Measurements from ENCODE around the gene AQP2.

Gene AQP2

DNA sequence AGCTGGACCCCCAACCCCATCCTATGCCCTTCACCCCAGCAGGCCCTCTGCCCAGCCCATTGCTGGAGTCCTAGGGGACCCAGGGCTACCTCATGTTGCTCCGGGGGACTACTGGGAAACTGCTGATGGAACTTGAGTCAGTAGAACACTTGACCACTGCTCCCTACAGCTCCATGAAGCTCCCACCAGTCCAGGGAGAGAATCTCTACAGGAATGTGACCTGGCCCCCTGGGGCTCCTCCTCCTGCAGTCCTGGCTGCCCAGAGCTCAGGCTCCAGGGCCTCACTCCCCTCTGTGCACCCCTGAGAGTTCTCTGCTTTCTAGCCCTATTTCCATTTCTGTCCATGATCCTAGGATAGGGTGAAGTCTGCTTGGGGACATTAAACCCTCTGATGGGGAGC, 10.8 kb upstream of the AQP2 start:
- FAIRE-seq = no peak
- no peak for DNase-seq (ENCODE audit: low spot score)

DNA sequence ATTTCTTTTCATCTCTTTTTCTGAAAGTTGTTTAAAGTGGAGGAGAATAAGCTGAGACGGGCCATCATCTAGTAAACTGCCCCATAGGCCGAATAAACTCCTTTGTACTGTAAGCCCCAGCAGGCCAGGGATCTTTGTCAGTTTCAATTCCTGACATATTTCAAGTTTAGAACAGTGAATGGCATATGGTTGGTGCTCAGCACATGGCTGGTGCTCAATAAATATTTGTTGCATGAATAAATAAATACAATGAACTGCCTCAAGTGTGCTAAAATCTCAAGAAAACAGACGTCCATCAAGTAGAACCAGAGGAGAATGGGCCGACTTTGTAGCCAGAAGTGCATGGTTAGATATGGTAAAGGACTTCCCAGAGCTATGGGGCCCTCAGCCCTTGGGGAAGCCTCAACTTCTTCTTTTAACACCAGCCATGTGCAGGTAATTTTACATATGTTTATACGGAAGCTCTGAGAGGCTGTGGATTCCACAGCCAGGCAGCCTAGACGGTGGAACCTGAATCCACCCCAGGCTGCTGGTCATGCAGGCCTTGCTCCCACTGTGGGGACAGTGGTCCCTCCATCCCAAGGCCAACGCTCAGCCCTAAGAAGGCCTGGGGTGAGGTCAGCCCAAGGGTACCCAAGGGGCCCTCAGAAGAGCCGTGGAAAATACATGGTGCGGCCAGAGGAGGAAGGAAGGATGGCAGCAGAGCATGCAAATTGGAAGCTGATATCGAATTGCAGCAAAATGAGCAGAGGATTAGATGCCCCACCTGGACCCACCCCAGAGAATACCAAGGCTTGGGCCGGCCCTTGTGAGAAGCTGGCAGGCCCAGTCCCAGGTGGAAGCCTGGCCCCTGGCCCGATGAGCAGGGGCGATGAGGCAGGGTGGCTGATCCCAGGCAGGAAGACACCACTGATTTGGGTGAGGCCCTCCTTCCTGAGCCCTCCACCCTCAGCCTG, 8.7 kb upstream of the AQP2 start:
- DNase-seq (ENCODE audit: low spot score) = no peak

DNA sequence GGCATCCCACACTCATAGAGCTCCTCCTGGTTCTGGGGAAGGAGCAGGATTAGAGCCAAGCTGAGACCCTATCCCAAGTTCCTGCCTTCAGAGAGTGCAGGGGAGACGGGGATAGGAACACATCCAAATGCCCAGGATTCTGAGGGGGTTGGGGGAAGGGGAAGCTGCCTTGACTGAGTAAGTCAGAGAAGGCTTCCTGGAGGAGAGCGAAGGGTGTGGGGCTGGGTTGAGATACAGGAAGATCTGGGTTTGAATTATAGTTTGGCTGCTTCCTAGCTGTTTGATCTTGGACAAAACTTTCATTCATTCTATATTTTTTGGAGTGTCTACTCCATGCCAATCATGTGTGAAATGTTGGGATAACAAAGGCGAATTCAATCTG, 8.0 kb upstream of the AQP2 start:
- FAIRE-seq = no peak
- DNase-seq (ENCODE audit: low spot score) = no peak

More for the DNA sequence above, 8.7 kb upstream of the AQP2 start:
- FAIRE-seq = no peak

DNA sequence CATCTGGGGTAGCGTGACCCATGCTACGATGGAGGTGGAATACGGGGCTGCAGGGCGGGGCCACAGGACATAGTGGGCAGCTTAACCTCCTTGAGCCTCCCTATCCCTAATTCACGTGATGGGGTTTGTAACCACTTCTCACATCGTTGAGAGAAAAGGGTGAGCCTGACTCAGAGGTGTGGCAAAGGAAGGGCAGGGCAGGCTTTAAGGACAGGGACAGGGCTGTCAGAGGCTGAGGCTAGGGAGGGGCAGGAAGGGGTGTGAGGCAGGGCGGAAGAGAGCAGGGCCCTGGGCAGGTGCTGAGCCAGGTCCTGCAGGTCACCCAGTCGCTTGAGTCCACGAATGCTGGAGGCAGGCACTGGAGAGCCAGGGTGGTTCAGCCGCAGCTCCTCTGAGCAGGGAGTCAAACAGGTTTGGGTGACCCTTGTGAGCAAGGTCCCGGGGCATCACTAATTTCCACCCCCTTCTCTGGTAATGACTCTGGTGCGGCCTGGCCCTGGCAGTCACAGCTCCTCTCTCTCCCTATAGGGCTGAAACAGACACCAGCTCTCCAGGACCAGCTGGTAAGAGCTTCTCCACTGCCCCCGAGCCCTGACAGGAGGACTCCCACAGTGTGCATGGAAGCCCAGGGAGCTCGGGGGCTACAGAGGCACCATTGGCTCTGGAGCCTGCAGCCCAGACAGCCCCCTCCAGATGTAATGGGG, 7.5 kb upstream of the AQP2 start:
- DNase-seq (ENCODE audit: low spot score) (no peak), FAIRE-seq (no peak)

DNA sequence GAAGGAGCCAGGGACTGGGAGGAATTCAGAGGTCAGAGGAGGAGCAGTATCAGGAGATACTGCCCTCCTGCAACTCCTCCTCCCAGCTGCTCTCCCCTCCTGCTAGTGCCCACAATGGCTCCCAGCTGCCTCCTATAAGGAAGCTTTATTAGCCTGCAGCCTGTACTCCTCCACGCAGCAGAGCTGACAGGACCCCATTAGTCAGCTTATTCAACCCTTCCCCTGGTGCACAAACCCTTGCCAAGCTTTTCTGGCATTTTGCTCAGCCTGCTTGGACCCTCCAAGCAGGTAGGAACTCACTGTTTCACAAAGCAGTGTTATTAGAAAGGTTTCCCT, 6.9 kb upstream of the AQP2 start:
- FAIRE-seq = no peak
- DNase-seq (ENCODE audit: low spot score) = no peak

- DNase-seq (ENCODE audit: low spot score) (no peak), FAIRE-seq (no peak)
Observed at GRCh38 chr12:49944046-49944445, 6.5 kb upstream of the AQP2 start.

GRCh38 chr12:49944718-49945117, 5.8 kb upstream of the AQP2 start:
- FAIRE-seq = no peak

GRCh38 chr12:49945394-49946080, 5.0 kb upstream of the AQP2 start:
- FAIRE-seq (peak; percentile 80), DNase-seq (ENCODE audit: low spot score) (peak; percentile 90)

More at GRCh38 chr12:49944718-49945117, 5.8 kb upstream of the AQP2 start:
- DNase-seq (ENCODE audit: low spot score) = no peak

GRCh38 chr12:49946086-49946485, 4.5 kb upstream of the AQP2 start:
- no peak for FAIRE-seq
- no peak for DNase-seq (ENCODE audit: low spot score)

GRCh38 chr12:49946497-49946896, 4.0 kb upstream of the AQP2 start:
- FAIRE-seq = no peak
- DNase-seq (ENCODE audit: low spot score) = no peak

DNA sequence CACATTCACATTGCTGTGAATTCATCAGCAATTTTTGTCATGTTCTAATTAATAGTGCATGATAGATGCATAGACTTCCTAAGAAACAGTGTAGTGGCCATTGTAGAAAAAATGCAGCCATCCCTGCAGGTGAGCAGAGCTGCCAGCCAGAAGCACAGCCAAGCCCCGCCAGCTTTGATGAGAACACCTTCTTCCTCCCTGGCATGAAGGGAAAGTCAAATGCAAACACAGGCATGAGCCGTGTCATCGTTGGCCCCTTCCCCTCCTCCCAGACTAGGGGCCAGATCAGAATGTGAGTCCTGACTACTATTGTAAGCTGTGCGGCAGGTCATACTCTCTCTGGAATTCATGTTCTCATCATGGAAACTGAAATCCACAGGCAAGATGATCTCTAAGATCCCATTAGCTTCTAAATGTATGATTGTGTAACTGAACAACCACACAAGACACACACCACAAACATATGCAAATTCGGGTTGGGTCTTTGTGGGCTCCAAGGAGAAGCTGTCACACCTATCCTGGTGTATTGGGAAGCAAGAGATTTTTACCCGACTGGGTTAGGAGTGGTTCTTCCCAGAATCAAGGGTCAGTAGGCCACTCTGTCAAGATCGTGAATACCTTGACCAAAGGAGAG, 2.8 kb upstream of the AQP2 start:
- DNase-seq (ENCODE audit: low spot score) = no peak
- no peak for FAIRE-seq

- FAIRE-seq (no peak), DNase-seq (ENCODE audit: low spot score) (no peak)
Observed at GRCh38 chr12:49948866-49949845, 1.4 kb upstream of the AQP2 start.

DNA sequence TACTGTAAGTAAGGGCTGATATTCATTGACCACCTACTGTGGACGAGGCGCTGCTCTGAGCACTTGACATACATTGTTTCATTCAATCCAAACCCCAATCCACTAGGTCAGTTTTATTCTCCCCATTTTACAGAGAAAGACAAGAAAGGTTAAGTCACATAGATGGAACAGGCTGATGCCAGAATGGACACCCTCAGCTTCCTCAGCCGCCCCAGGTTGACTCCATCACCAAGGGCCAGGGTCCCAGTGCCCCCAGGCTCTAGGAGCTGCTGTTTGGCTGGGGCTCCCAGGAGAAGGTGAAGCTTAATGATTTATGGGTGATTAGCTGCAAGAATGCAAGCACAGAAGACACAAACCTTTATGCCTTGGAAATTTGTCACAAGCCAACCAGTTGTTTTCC, 671 bp upstream of the AQP2 start:
- DNase-seq (ENCODE audit: low spot score) (no peak), FAIRE-seq (no peak)

- no peak for DNase-seq (ENCODE audit: low spot score)
- no peak for FAIRE-seq
Observed at GRCh38 chr12:49951411-49952240, 1.1 kb downstream of the AQP2 start.

DNA sequence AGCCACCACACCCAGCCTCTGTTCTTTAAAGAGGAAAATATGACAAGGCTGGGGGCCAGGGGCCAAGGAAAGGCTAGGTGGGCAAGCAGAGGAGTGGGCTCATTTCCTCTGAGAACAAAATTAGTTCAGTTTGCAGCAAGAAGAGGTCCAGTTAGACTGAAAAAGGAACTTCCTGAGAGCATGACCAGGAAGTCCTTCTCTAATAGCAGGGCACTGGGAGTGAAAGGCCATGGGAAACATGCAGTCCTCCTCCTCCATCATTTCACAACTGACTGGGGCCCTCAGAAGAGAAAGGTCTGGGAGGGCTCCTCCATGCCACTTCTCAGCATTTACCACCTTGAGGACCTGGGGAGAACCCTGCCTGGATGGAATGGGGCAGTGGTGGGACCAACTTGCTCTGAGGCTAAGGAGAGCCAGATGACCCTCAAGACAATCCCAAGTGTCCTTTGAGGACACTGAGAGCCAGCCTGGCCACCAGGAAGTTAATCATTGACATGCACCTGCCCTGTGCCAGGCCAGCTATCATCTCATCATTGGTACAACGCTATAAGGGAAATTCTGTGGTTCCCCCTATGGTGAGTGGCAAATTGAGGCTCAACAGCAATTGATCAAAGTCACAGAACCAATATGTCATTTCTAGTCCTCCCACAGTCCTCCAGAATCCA, 2.0 kb downstream of the AQP2 start:
- FAIRE-seq (no peak), DNase-seq (ENCODE audit: low spot score) (no peak)

DNA sequence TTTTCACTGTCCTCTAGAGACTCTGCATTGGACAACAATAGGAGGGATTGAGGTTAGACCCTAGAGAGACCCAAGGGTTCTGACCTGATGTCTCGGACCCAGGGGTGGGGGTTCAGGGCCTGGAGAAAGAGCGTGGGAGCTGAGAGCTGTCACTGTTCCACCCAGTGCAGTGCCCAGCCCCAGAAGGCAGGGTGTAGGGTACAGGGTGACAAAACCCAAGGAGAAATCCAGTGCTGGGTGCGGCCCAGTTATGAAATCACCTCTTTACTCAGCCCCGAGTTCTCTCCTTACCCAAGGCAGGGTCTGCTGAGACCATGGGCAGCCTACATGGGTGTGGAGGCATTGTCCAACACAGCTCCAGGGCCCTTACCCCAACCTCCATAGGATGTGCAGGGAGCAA, 2.6 kb downstream of the AQP2 start:
- DNase-seq (ENCODE audit: low spot score) (no peak), FAIRE-seq (no peak)

GRCh38 chr12:49953961-49954846, 3.7 kb downstream of the AQP2 start:
- DNase-seq (ENCODE audit: low spot score) (no peak), FAIRE-seq (no peak)
